OCI-LY1 (cell line): ENCODE results near the gene ANKDD1A.

Source experiments
- CTCF ChIP-seq: fragments of 200-600 bp; sonication (generic), shearing (Covaris generic); IDR thresholded peaks from 2 replicates; pipeline ENCODE4 v1.5.1; 2017; ENCODE audit warnings: mild to moderate bottlenecking, antibody characterized with exemption, low read length, moderate library complexity, mixed read lengths
- EZH2 ChIP-seq: fragments of 200-600 bp; sonication (generic), shearing (Covaris generic); IDR thresholded peaks from 2 replicates; pipeline ENCODE4 v1.8.0; 2017; ENCODE audit warnings: borderline replicate concordance, mixed run types, mild to moderate bottlenecking, antibody characterized with exemption, low read length, moderate library complexity, mixed read lengths

DNA sequence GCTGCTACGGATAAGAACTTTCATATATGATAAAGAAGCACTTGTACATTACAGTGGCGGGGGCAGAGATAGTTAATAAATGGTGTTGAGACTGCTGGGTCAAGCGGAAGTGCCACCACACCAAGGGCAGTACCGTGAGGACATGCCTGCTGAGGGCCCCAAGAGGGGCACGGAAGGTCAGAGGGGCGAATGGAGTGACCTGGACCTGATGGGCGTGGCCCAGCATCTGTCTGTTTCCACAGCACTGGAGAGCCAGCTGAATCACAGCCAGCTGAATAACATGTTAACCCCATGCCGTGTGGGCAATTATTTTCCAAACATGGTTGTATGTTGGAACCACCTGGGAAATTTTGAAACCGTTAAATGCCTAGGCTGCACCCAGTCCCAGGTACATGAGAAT lies 37.2 kb downstream of the ANKDD1A start:
- TF ChIP-seq CTCF (no peak), EZH2 (no peak)
